Endometrium (tissue), 2 donors: ENCODE data around the gene KCNIP1.

ENCODE experiments used
- FAIRE-seq: peaks from 2 replicates; lab custom pipeline; 2012; peaks lifted over from hg19 to GRCh38; lab: Jason Lieb, UNC
- donor health status: control.
- donor health status: control.

The KCNIP1 gene

DNA sequence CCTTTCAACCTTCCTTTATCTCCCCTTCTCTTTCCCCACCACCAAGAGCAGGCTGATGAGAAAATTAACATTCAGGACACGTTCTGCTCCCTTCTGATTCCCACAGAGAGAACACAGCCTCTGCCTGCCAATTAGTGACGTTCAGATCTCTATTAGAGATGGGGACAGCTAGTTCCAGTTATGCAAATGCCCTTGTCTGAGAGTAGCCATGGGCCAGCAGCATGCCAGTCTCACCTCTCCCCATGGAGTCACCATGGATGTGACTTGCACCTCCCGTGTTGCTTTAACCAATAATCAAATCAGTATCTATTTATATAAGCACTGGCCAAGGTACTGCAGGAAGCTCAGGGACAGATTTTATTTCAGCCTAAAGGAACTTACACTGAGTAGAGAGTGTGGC lies 61.3 kb downstream of the KCNIP1 start:
- no peak for FAIRE-seq

DNA sequence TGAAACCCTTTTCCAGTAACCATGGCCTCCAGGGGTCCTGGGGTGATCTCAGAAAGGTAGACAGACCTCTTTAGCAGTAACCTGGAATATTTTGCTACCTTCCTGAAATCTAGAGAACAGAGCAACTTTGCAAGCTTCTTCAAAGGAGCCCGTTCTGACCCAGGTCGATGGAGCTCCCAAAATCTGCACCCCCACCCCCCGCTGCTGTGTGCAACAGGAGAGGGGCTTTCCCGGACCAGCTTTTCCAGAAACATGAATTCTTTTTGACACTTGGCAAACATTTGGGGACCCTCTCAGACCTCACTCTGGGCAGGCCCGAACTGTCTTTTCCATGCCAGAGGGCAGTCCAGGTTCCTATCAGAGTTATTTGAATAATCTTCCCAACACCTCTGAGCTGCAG lies 65.3 kb downstream of the KCNIP1 start:
- no peak for FAIRE-seq

DNA sequence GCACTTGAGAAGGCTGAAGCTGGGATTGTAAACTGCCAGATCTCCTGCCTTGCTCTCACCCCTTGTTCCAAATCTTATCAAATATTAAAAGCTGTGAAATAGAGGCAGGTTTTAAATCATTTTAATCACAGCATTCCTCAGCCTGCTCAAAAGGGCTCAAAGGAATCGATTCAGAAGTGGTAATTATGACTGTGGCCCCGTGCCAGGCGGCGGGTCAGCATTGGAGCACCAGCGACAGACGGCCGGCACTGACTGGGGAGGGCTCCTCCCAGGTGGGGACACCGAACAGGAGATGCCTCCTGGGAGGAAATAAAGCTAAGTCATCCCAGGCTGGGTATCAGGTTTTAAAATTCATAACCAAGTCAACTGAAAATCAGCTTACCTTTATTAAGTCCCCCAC lies 66.7 kb downstream of the KCNIP1 start:
- FAIRE-seq = no peak

DNA sequence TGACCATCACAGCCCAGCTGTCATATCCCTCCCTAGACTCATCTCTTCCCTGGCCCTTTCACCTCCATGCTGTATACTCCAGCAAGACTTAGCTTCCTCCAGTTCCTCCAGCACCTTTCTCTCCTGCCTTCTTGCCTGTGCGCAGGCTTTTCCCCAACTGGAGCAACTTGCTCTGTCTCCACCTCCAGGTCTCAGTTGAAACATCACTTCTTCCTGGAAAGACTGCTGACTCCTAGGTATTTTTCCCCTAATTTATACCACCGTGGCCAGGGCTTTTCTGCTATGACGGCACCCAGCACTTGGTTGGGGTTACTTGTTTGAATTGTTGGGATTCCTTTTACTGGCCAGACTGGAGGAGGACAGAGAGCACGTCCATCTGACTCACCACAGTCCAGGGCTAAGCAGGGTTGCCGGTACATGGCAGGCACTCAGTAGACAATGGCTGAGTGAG lies 67.5 kb downstream of the KCNIP1 start:
- FAIRE-seq = no peak

DNA sequence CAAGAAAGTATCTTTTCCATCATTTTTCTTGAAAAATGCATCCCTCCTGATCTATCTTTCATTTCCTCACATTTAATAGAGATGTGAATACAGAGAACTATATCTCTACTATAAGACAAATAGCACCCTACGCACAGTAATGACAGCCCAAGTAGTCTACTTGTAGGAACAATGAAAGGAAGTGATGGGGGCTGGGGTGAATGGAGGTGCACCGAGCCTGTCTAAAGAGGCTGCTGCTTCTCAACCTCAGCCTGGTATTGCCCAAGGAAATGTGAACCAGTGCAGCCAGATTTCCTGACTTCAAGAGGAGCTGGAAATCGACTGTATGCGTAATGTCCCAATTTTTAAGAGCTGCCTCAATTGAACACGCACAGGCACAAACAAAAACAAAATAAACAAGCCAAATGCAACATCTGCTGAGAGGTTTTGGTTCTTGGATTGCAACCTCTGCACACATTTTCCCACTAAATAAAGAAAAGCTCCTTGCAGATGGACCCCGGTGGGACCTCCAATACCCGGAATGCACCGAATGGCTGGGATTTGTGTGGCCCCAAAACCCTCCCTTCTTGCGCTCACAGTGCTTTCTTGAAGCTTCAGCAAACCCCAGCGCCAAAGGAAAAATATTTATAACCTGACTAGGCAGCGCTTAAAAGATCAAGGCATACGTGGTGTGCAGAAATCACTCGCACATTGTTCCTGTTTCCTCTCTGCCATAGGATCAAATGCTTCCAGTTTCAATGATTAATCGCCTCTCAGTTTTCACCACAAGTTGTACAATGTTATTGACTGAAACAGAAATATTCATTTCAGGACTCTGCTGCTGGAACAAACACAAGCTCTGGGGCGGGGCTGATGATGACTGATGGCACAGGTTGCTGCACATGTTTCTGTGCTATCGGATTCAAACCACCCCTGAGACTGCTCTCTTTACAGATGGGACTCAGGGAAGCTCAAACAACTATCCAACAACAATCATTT lies 68.3 kb downstream of the KCNIP1 start:
- no peak for FAIRE-seq

DNA sequence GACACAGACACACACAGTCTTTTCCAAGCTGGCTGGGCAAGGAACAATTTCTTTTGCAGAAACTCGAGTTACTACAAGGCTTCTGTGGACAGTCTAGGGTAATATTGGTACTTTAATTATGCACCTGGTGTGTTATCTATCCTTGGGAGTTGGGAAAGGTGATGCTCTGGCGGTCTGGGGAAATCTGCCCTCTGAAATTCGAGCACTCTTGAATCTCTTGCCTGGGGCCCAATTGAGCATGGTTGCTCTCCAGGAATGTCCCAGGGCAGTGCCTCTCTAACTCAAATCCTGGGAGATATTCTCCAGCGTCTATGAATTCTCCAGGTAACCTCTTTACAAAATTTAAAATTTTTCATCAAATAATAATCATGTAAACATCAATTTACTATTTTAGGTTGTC lies 69.3 kb downstream of the KCNIP1 start:
- no peak for FAIRE-seq

DNA sequence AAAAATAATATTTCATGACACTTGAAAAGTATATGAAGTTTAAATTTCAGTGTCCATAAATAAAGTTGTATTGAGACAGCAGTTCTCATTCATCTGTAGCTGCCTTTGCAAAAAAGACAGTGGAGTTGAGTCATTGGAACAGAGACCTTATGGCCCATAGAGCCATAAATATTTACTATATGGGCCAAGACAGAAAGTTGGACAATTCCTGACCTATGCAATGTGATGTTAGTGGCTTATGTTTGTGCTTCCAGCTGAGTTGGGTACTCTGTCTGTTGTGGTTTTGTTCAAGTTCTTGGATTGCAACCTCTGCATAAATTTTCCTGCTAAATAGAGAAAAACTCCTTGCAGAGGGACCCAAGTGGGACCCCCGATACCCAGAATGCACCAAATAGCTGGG lies 69.8 kb downstream of the KCNIP1 start:
- FAIRE-seq = no peak

DNA sequence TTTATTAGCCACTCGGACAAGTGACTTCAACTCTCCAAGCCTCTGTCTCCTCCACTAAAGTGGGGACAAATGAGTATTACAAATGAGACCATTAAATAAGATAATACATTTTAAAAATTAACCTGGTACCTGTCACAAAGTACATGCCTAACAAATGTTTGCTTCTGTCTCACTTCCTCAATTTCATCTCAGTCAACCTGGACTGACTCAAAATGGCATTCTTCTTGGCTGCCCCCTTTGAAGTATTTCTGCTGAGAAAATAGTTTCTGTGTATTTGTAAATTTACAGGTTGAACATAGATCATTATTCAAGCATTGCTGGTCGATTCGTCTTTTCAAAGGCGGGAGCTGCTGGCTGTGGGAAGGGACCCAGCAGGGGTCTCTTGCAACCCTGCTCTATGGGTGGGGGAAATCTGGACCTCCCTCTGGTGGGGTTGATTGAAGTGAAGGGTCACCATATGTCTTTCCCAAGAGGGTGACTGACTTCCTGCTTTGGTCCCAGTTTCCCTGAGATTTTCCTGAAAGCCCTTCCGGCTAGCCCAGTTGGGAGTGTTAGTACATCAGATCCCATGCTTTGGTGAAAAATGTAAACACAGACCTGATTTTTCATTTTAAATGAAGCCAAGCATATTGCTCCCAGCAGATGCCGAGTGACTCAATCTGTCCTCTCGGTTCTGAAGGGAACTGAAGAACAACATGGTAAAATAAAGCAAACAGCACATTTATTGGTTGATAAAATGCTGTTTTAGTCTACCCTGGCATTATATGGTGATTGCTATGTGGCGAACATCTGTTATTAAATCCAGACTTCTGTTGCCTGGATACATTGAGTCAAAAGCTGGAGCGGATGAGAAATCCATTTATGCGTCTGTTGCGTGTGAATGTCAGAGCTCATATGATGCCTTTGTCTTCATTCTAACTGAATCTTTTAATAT lies 73.0 kb downstream of the KCNIP1 start:
- no peak for FAIRE-seq

DNA sequence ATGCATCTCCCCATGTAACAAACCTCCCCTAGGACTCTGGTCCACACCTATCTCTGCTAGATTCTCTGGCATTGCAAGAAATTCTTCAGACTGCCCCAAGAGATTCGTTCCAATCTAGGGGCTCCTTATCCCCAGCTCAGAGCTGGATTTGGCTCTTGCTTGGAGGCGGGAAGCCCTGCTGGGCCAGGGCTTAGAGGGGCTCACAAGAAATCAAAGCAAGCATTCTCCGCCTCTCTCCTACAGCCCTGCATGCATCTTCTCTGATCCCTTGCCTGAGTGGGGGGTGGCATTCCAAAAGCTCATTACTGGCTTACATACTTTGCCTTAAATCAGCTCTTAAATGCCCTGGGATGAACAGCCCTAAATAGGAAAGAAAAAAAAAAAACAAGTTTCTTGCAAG lies 75.8 kb downstream of the KCNIP1 start:
- no peak for FAIRE-seq

DNA sequence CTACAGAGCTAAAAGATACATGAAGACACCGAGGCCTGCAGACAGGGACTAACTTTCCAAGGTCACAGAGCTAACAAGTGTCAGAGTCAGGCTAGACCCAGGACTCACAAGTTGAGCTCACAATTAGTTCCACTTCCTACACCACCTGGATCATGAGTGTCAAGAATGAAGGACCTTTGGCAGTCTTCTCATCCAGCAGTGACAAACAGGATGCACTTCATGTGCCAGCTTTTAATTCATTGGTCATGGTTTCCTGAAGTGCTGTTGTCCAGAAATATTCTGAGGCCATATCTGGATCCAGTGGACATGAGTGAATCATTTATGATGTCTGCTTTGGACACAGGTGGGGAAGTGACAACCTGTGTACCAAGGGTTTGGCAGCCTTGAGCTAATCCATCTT lies 77.4 kb downstream of the KCNIP1 start:
- FAIRE-seq = no peak

DNA sequence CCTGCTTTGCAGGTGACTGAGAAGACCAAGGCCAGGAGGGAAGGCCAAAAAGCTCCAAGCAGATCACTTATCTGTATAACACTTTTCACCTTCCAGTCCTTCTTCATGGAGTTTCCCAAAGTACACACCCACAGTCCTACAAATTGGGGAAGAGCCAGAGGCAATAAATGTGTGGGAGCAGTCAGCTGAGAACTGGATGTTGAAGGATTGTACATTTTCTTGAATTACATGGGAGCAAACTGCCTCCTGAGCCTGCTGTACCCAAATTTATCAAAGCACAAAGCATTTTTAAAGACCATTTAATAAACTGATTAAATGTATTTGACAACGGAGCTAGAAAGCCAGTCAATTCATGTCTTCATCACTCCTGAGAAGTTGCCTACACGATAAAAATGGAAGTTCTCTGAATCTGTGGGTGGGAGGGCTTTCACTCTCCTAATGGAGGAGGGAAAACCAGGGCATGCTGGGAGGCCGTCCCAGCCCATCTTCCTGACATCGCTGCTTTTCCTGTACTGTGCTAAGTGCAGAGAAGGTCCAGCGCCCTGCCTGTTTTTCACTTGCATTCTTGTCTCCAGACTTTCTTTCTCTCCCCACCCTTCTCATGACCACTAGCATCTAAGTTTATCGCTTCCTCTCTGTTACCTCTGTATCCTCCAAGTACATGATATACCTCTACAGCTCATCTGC lies 79.0 kb downstream of the KCNIP1 start:
- FAIRE-seq = no peak

DNA sequence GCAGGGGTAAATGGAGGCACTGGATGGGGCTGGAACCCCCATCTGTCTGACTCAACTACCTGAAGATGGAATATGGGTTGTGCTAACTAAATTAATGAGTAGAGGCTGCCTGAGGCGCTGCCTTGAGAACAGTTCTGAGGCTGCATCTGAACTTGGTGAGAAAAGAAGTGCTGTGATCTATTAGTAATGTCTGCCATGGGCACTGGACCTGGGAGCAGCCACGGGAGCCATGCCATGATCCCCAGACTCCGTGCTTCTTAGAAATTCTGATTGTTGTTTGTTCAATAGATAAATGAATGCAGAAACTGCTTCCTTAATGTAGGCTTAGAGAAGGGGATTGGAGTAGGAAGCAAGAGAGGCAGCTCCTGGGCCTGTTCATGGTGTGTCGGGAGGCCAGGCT lies 80.2 kb downstream of the KCNIP1 start:
- no peak for FAIRE-seq

DNA sequence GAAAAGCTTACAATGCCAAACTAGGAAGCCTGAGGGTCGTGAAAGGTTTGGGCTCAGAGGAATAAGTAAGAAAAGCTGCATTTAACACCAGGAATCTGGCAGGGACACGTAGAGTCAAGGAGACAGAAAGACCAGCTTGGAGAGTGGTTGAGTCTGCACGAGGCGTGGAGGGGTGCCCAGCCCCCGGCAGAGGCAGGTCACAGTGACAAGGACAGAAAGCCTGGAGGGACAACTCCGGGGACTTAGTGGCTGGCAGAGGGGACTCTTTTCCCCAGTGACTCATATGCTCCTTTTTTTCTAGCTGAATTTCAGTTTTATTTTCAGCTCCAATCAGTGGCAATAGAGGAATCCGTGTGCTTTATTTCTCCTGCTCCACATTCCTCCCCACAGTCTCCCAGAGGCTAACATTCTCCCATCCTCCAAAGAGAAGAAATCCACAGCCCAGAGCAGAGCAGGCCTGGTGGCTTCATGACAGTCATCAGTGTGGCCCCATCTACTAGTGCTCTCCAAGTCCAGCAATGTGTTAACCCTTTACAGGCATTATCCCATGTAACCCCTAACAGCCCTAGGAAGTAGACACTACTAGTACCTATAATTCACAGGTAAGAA lies 80.7 kb downstream of the KCNIP1 start:
- FAIRE-seq = no peak

DNA sequence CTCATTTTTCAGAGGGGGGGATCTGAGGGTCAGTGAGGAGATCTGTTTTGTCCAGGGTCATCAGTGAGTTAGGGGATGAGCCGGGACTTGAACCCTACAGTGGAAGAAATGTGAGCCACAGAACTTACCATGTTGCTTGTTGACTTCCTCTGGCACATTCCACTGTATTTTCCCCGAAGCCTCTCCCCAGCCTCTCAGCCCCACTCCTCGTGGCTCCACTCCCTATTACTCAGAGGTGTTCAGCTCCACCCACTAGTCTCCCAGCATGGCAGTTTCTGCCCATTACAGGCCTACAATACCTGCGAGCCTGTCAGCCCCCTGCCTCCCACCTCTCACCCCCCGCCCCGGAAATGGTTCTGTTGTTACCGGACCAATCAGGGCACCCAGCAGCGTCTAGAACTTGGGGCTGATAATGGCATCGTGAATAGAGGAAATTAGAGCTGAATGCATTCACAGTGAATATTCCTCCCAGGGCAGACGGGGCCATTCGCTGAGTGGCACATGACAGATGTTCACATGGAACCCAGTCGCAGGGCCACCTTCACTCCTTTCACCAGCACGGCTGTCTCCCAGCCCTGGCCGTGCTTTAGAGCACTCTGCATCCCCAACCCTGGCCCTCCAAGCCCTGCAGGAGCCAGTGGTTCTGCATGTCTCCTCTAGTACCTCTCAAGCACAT lies 81.6 kb downstream of the KCNIP1 start:
- FAIRE-seq = no peak

DNA sequence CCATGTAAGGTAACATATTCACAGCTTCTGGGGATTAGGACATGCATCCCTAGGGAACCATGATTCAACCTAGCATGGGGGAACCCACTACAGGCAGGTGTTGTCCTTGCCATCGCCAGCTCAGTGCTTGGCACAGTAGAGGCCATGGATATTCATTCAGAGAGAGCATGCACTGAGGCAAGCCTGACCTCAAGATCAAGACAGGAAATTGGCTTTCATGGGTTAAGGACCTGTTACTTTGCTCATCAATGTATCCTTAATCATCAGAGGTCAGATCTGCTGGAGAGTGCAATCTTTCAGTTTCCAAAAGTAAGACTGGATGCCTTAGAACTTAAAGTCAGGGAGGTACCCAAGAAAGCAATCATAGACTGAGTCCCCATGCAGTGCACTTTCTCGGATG lies 84.0 kb downstream of the KCNIP1 start:
- no peak for FAIRE-seq

DNA sequence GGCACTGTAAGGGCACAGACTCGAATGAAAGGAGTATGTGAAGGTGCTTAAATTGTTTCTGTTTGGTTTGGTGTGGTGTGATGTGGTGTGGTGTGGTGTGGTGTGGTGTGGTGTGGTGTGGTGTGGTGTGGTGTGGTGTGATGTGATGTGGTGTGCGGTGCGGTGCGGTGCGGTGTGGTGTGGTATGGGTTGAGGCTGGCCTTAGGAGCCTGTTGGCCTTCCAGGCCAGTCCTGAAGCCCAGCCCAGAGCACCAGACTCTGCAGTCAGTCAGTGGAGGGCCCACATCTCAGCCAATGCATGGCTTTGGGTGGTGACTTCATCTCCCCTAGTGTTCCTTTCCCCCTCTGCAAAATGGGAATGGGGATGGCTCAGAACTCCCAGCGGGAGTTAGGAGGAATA lies 85.8 kb downstream of the KCNIP1 start:
- no peak for FAIRE-seq

DNA sequence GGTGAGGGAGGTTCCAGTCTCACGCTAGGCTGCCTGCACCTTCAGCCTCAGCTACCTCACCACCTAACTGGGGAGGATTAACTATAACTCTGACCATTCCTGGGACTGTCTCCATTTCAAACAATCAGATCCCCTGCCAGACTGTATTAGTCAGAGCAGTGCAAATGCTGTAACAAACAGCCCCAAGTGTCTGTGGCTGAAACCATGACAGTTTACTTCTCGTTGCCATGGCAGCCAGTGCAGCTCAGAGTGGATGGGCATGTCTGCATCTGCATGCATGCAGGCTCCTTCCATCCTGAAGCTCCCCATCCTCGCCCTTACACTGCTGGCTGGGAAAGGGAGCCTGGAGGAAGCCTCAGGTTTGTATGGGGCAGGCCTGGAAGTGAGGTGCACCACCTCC lies 86.7 kb downstream of the KCNIP1 start:
- no peak for FAIRE-seq

DNA sequence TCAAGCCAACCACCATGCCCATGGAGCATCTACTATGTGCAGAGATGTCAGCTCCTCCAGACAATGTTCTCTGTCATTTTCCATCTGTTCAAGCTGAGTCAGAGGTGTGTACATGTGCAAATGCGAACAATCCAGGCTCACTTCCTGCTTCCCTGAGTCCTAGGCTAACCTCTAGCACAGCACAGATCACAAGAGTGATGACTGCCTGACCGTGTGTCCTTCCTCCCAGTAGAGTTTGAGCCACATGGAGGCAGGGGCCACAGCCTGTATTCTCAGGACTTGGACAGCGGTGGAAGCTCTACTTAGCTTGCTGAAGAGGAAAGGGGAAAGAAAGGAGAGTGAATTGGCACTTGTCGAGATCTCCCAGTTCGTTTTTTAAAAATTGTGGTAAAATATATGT lies 87.2 kb downstream of the KCNIP1 start:
- FAIRE-seq = no peak

DNA sequence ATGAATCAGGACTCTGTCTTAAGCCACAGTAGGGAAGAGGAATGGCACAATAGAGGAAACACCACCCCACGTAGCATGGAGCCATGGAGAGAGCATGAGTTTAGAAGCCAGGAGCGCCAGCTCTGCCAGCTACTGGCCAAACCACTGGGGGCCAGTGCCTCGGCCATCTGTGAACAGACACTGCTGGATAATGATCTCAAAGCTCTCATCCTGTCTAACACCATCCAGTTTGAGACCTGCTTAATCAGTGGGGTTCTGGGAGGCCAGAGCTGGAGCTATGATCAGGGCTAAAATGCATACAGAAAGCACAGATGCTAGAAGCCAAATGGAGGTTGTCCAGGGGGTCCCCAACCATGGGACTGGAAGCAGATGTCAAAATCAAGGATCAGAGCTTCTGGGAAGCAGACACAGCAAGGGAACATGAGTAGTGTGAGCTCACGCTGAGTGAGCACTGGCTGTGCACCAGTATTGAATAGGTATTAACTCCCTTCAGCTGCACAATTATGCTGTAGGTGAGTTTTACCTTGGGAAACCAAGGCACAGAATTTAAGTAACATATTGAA lies 92.7 kb downstream of the KCNIP1 start:
- no peak for FAIRE-seq

DNA sequence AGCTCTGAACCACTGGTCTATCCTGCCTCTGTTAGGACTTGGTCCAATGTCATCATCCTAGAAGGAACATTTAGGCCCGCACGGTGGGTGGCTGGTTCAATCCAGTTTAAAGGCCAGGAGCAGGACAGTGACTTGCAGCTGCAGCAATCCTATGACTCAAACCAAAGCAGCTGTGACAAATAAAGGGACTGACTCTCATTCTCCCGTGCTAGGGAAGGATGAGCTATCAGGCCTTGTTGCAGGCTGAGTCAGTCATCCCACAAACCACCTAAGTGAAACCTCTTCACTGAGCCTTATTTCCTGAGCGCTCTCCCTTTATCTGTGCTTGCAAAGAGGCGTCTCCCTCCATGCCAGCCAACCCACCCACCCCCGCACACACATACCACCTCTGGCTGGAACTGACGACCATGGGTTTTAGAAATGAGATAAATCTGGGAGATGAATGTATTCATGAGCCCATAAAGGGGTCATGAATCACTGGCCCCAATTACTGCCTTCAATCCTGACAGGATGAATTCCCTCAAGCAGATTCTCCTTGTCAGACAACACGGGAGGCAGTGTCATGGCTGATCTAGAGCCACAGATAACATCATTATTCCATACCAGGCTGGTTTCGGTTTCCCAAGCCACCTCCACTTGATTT lies 93.4 kb downstream of the KCNIP1 start:
- no peak for FAIRE-seq

DNA sequence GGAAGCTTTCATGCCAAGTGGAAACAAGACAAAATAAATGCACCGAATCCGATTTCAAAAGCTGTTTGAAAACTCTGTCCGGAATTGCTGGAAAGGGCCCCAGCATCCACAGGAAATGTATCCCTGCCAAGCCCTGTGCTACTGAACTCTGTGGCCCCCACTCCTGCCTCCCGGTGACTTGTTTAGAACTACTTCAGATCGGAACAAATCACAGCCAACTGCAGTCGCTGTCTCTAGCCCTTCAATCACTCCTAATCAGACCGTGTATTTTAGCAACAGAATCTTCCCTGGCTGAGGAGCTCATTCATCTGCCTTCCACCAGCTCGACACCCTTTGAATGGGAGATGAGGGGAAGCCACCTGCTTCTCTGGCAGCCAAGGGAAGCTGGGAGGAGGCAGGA lies 94.1 kb downstream of the KCNIP1 start:
- no peak for FAIRE-seq
